Measurements from ENCODE around the gene NGEF. TPM values are rescaled to one million over a fixed set of nuclear protein-coding genes. Genes with fewer than 3 reads are reported as not detected.

The NGEF gene
- total and polyA plus RNA-seq, 2 donors from 2014 or later: 4.8 to 5.3 TPM

GRCh38 chr2:232896111-232896510, 116.9 kb downstream of the NGEF start:
- Histone ChIP-seq H3K36me3 (ENCODE audit: control insufficient read depth in 2 of 3, insufficient read depth in 3 of 3, low read length in 3 of 3) (no peaks in the 10 kb centered on the region), H3K4me1 (ENCODE audit: control insufficient read depth in 2 of 3, insufficient read depth in 2 of 3, low read depth in 1 of 3, low read length in 3 of 3) (no peaks in the 10 kb centered on the region), H3K9ac (ENCODE audit: low read length in 3 of 3) (no peak overlapping the region), H3K27ac (ENCODE audit: low read depth in 2 of 2, low read length in 2 of 2) (no peak overlapping the region), H3K27me3 (ENCODE audit: control insufficient read depth, insufficient read depth, low read length) (no peaks in the 10 kb centered on the region), H3K4me3 (ENCODE audit: low read length in 3 of 3) (no peak overlapping the region), H3K9me3 (ENCODE audit: control insufficient read depth in 2 of 3, insufficient read depth in 1 of 3, low read length in 3 of 3) (no peaks in the 10 kb centered on the region)
- no peak for FAIRE-seq
- intact Hi-C loops (cut with DNase I): no loop called here
- TF ChIP-seq CTCF (IDR thresholded peaks at IDR 0.05; ENCODE audit: borderline replicate concordance, extremely low read depth, insufficient read depth): no peak
- no peak for DNase-seq

DNA sequence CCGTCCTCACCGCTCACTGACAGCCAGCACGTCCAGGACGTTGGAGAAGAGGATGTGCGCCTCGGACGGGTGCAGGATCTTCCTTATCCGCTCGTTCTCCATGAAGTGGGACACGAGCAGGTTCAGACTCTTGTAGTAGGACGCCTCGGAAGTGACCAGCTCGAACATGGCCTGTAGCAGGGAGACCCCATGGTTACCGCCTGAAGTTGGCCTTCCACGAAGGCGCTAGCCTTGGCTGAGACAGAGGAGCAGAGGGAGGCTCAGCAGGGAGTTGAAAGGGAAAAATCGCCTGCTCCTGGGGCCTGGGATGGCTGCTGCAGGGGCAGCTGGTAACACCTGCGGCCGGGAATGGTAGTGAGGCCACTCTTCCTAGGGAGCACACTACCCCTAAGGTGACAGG, 118.3 kb downstream of the NGEF start:
- Histone ChIP-seq H3K9ac (ENCODE audit: low read length in 3 of 3) (no peak overlapping the region), H3K27me3 (ENCODE audit: control insufficient read depth, insufficient read depth, low read length) (no peaks in the 10 kb centered on the region), H3K4me3 (ENCODE audit: low read length in 3 of 3) (no peak overlapping the region), H3K4me1 (ENCODE audit: control insufficient read depth in 2 of 3, insufficient read depth in 2 of 3, low read depth in 1 of 3, low read length in 3 of 3) (no peaks in the 10 kb centered on the region), H3K9me3 (ENCODE audit: control insufficient read depth in 2 of 3, insufficient read depth in 1 of 3, low read length in 3 of 3) (no peaks in the 10 kb centered on the region), H3K27ac (ENCODE audit: low read depth in 2 of 2, low read length in 2 of 2) (no peak overlapping the region), H3K36me3 (ENCODE audit: control insufficient read depth in 2 of 3, insufficient read depth in 3 of 3, low read length in 3 of 3) (no peaks in the 10 kb centered on the region)
- DNase-seq (no peak), FAIRE-seq (no peak)
- intact Hi-C loops (cut with DNase I): no loop called here
- no peak for TF ChIP-seq CTCF (IDR thresholded peaks at IDR 0.05; ENCODE audit: borderline replicate concordance, extremely low read depth, insufficient read depth)

DNA sequence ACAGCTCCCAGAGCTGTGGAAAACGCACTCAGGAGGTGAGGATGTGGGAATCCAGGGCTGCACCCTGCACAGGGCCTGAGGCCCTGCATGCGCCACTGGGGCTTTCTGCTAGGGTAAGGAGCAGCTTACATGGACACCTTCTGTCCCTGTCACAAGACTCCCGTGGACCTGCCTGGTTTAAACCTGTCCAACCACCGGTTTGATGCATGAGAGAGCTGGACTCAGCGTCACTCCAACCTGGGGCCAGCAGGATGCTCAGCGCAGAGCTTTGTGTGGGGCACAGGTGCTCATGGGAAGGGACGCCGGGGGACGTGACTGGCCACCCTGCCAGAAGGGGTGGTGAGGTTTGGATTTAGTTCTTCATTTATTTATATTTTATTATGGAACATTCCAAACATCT, 118.8 kb downstream of the NGEF start:
- Histone ChIP-seq H3K27me3 (ENCODE audit: control insufficient read depth, insufficient read depth, low read length) (no peaks in the 10 kb centered on the region), H3K4me3 (ENCODE audit: low read length in 3 of 3) (no peak overlapping the region), H3K9ac (ENCODE audit: low read length in 3 of 3) (no peak overlapping the region), H3K4me1 (ENCODE audit: control insufficient read depth in 2 of 3, insufficient read depth in 2 of 3, low read depth in 1 of 3, low read length in 3 of 3) (no peaks in the 10 kb centered on the region), H3K36me3 (ENCODE audit: control insufficient read depth in 2 of 3, insufficient read depth in 3 of 3, low read length in 3 of 3) (no peaks in the 10 kb centered on the region), H3K9me3 (ENCODE audit: control insufficient read depth in 2 of 3, insufficient read depth in 1 of 3, low read length in 3 of 3) (no peaks in the 10 kb centered on the region), H3K27ac (ENCODE audit: low read depth in 2 of 2, low read length in 2 of 2) (no peak overlapping the region)
- no peak for TF ChIP-seq CTCF (IDR thresholded peaks at IDR 0.05; ENCODE audit: borderline replicate concordance, extremely low read depth, insufficient read depth)
- DNase-seq: no peak
- intact Hi-C loops (cut with DNase I): no loop called here
- FAIRE-seq: no peak

DNA sequence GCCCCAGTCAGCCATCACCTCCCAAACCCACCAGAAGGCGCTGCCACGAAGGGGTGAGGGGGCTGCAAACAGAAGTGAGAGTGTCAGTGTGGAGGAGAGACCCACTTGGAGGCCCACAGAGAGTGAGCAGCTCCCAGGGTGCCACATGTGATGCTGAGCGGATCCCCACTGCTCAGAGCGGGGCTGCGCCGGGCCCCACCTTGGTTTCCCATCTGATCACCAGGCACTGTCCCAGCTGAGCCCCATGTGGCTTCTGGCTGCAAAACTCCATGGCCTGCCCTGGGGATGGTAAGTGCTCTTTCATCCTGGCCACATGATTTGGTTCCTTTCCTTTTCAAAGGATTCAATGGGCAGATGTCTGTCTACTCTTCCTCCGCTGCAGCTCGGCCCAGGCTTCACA, 119.2 kb downstream of the NGEF start:
- no peak overlapping the region for H3K9ac ChIP-seq (ENCODE audit: low read length in 3 of 3)
- DNase-seq: no peak
- TF ChIP-seq CTCF (IDR thresholded peaks at IDR 0.05; ENCODE audit: borderline replicate concordance, extremely low read depth, insufficient read depth): no peak
- no peaks in the 10 kb centered on the region for H3K27me3 ChIP-seq (ENCODE audit: control insufficient read depth, insufficient read depth, low read length)
- H3K4me1 ChIP-seq (ENCODE audit: control insufficient read depth in 2 of 3, insufficient read depth in 2 of 3, low read depth in 1 of 3, low read length in 3 of 3): no peaks in the 10 kb centered on the region
- intact Hi-C loops (cut with DNase I): no loop called here
- no peak overlapping the region for H3K4me3 ChIP-seq (ENCODE audit: low read length in 3 of 3)
- FAIRE-seq: no peak
- no peaks in the 10 kb centered on the region for H3K9me3 ChIP-seq (ENCODE audit: control insufficient read depth in 2 of 3, insufficient read depth in 1 of 3, low read length in 3 of 3)
- no peak overlapping the region for H3K27ac ChIP-seq (ENCODE audit: low read depth in 2 of 2, low read length in 2 of 2)
- no peaks in the 10 kb centered on the region for H3K36me3 ChIP-seq (ENCODE audit: control insufficient read depth in 2 of 3, insufficient read depth in 3 of 3, low read length in 3 of 3)
